Measurements from ENCODE around the gene TMEM126A. TPM values are rescaled to one million over a fixed set of nuclear protein-coding genes. Genes with fewer than 3 reads are reported as not detected.

TMEM126A gene
- total and polyA plus RNA-seq, 2 experiments from 2014 or later, result 48.0 to 58.0 TPM

- Histone ChIP-seq H3K27ac (peak overlapping the region; percentile 26), H3K36me3 (replicated peaks; ENCODE audit: insufficient read depth, low read depth) (no peaks in the 10 kb centered on the region), H3K4me1 (ENCODE audit: insufficient read depth) (no peaks in the 10 kb centered on the region), H3K9me2 (replicated peaks; ENCODE audit: insufficient read depth) (no peaks in the 10 kb centered on the region), H3K27me3 (peaks cover under 1% of the 10 kb centered on the region), H3K4me3 (no peak overlapping the region), H3K4me2 (peak overlapping the region; percentile 59), H2AFZ (no peak overlapping the region), H3K9me3 (ENCODE audit: low read depth) (no peaks in the 10 kb centered on the region), H3K79me2 (no peaks in the 10 kb centered on the region), H4K20me1 (ENCODE audit: insufficient read depth, poor library complexity, severe bottlenecking) (no peaks in the 10 kb centered on the region)
- TF ChIP-seq EZH2 (IDR thresholded peaks at IDR 0.05; ENCODE audit: borderline replicate concordance) (no peak), EZH2phosphoT487 (IDR thresholded peaks at IDR 0.05; ENCODE audit: low read depth, severe bottlenecking, unreplicated experiment) (no peak)
- TF ChIP-seq, protein P1, sequence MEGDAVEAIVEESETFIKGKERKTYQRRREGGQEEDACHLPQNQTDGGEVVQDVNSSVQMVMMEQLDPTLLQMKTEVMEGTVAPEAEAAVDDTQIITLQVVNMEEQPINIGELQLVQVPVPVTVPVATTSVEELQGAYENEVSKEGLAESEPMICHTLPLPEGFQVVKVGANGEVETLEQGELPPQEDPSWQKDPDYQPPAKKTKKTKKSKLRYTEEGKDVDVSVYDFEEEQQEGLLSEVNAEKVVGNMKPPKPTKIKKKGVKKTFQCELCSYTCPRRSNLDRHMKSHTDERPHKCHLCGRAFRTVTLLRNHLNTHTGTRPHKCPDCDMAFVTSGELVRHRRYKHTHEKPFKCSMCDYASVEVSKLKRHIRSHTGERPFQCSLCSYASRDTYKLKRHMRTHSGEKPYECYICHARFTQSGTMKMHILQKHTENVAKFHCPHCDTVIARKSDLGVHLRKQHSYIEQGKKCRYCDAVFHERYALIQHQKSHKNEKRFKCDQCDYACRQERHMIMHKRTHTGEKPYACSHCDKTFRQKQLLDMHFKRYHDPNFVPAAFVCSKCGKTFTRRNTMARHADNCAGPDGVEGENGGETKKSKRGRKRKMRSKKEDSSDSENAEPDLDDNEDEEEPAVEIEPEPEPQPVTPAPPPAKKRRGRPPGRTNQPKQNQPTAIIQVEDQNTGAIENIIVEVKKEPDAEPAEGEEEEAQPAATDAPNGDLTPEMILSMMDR (IDR thresholded peaks at IDR 0.05; ENCODE audit: poor library complexity), result no peak
- peak; percentile 39 for DNase-seq (ENCODE audit: low spot score)
- 81% methylated on average over 15 of the region's 15 CpGs for WGBS (ENCODE audit: low lambda C conversion rate, missing lambda C conversion rate)
Measured at GRCh38 chr11:85685125-85685819, 37.5 kb downstream of the TMEM126A start.

- Histone ChIP-seq H3K9me2 (replicated peaks; ENCODE audit: insufficient read depth) (no peaks in the 10 kb centered on the region), H3K27ac (peak within 1 kb of the TSS; percentile 26), H3K79me2 (no peaks in the 10 kb centered on the region), H4K20me1 (ENCODE audit: insufficient read depth, poor library complexity, severe bottlenecking) (no peaks in the 10 kb centered on the region), H3K4me2 (peak within 1 kb of the TSS; percentile 59), H3K27me3 (no peaks in the 10 kb centered on the region), H3K9me3 (ENCODE audit: low read depth) (no peaks in the 10 kb centered on the region), H3K4me3 (no peak within 1 kb of the TSS), H2AFZ (no peak within 1 kb of the TSS), H3K36me3 (replicated peaks; ENCODE audit: insufficient read depth, low read depth) (no peaks in the 10 kb centered on the region), H3K4me1 (ENCODE audit: insufficient read depth) (no peaks in the 10 kb centered on the region)
- 88% methylated on average over 13 of the region's 13 CpGs for WGBS (ENCODE audit: low lambda C conversion rate, missing lambda C conversion rate)
- TF ChIP-seq EZH2 (IDR thresholded peaks at IDR 0.05; ENCODE audit: borderline replicate concordance), result no peak
- TF ChIP-seq EZH2phosphoT487 (IDR thresholded peaks at IDR 0.05; ENCODE audit: low read depth, severe bottlenecking, unreplicated experiment), result no peak
- TF ChIP-seq, protein P1 (IDR thresholded peaks at IDR 0.05; ENCODE audit: poor library complexity), result no peak
- DNase-seq (ENCODE audit: low spot score), result peak; percentile 45
Measured at GRCh38 chr11:85685820-85686459, 38.2 kb downstream of the TMEM126A start, which contains the start of gene CCDC89. CCDC89 (minus strand) TSS chr11:85686195; CDS start chr11:85686130, 65 bp downstream.

GRCh38 chr11:85694385-85694980, 46.7 kb downstream of the TMEM126A start:
- H3K36me3 ChIP-seq (replicated peaks; ENCODE audit: insufficient read depth, low read depth), result no peaks in the 10 kb centered on the region
- no peaks in the 10 kb centered on the region for H3K27me3 ChIP-seq
- H4K20me1 ChIP-seq (ENCODE audit: insufficient read depth, poor library complexity, severe bottlenecking), result no peaks in the 10 kb centered on the region
- DNase-seq (ENCODE audit: low spot score), result peak; percentile 63
- H3K4me2 ChIP-seq, result no peak overlapping the region
- WGBS (ENCODE audit: low lambda C conversion rate, missing lambda C conversion rate), result 100% methylated on average over 1 of the region's 1 CpG
- no peak for TF ChIP-seq EZH2phosphoT487 (IDR thresholded peaks at IDR 0.05; ENCODE audit: low read depth, severe bottlenecking, unreplicated experiment)
- TF ChIP-seq, protein P1 (IDR thresholded peaks at IDR 0.05; ENCODE audit: poor library complexity), result peak; percentile 80
- H2AFZ ChIP-seq, result no peak overlapping the region
- no peaks in the 10 kb centered on the region for H3K4me1 ChIP-seq (ENCODE audit: insufficient read depth)
- H3K27ac ChIP-seq, result no peak overlapping the region
- H3K4me3 ChIP-seq, result no peak overlapping the region
- no peaks in the 10 kb centered on the region for H3K9me2 ChIP-seq (replicated peaks; ENCODE audit: insufficient read depth)
- no peaks in the 10 kb centered on the region for H3K9me3 ChIP-seq (ENCODE audit: low read depth)
- H3K79me2 ChIP-seq, result no peaks in the 10 kb centered on the region

Data from hepatocyte (in vitro differentiated cells).